Skeletal muscle tissue (tissue), 4 donors: ENCODE data around the gene KRT85. TPM values are rescaled to one million over a fixed set of nuclear protein-coding genes. Genes with fewer than 3 reads are reported as not detected.

Experiments used
- H3K27ac ChIP-seq: one replicate; pipeline ENCODE4 v1.7.0; 2013; ENCODE audit warnings: mild to moderate bottlenecking, low read depth, low read length, inconsistent platforms
- H3K27me3 ChIP-seq, 3 donors: one replicate each; pipeline ENCODE4 v1.7.0; 2013; ENCODE audit warnings: low read length in 3 of 3; ENCODE audit not compliant: control insufficient read depth in 3 of 3, insufficient read depth in 3 of 3
- H3K36me3 ChIP-seq, 3 donors: one replicate each; pipeline ENCODE4 v1.7.0; 2013; ENCODE audit warnings: low read length in 3 of 3; ENCODE audit not compliant: control insufficient read depth in 3 of 3, insufficient read depth in 3 of 3
- H3K4me1 ChIP-seq, 3 donors: one replicate each; pipeline ENCODE4 v1.7.0; 2013; ENCODE audit warnings: low read length in 3 of 3, mild to moderate bottlenecking in 3 of 3; ENCODE audit not compliant: control insufficient read depth in 3 of 3, insufficient read depth in 3 of 3
- H3K4me3 ChIP-seq, 3 donors: one replicate each; pipeline ENCODE4 v1.7.0; 2013; ENCODE audit warnings: low read length in 3 of 3
- H3K9ac ChIP-seq, 3 donors: one replicate each; pipeline ENCODE4 v1.7.0; 2013; ENCODE audit warnings: low read length in 3 of 3, mild to moderate bottlenecking in 3 of 3, moderate library complexity in 2 of 3, low read depth in 1 of 3
- H3K9me3 ChIP-seq, 3 donors: one replicate each; pipeline ENCODE4 v1.7.0; 2013; ENCODE audit warnings: low read length in 3 of 3; ENCODE audit not compliant: control insufficient read depth in 3 of 3
- total RNA-seq: library from RNA; depleted of rRNA; stranded (reverse); fragments of >200 nt; gene quantifications from one replicate; pipeline ENCODE4 v1.2.3, GENCODE V29; 2014
- donor health status: Osteomylitis.

Gene KRT85
- total RNA-seq, 1 donor from 2014 or later: 0.52 TPM

DNA sequence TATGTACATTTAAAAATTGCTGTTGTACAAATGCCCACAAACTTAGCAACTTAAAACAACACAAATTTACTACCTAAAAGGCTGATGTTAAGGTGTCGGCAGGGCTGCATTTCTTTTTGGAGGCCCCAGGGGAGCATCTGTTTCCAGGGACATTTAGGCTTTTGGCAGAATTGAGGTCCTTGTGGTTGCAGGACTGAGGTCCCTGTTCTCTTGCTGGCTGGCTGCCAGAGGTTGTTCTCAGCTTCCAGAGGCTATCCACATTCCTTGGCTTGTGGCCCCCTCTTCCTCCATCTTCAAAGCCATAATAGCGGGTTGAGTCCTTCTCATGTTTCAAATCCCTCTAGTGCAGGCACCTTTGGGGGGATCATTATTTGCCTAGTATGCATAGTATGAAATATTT, 23.7 kb downstream of the KRT85 start:
- Histone ChIP-seq H3K36me3 (no peaks in the 10 kb centered on the region), H3K4me3 (no peak overlapping the region), H3K27ac (no peak overlapping the region), H3K9ac (no peak overlapping the region), H3K4me1 (no peaks in the 10 kb centered on the region), H3K27me3 (peaks cover under 1 to 10% (median 9%) of the 10 kb centered on the region in 3 donors), H3K9me3 (peaks cover 11 to 19% (median 16%) of the 10 kb centered on the region in 3 donors)

DNA sequence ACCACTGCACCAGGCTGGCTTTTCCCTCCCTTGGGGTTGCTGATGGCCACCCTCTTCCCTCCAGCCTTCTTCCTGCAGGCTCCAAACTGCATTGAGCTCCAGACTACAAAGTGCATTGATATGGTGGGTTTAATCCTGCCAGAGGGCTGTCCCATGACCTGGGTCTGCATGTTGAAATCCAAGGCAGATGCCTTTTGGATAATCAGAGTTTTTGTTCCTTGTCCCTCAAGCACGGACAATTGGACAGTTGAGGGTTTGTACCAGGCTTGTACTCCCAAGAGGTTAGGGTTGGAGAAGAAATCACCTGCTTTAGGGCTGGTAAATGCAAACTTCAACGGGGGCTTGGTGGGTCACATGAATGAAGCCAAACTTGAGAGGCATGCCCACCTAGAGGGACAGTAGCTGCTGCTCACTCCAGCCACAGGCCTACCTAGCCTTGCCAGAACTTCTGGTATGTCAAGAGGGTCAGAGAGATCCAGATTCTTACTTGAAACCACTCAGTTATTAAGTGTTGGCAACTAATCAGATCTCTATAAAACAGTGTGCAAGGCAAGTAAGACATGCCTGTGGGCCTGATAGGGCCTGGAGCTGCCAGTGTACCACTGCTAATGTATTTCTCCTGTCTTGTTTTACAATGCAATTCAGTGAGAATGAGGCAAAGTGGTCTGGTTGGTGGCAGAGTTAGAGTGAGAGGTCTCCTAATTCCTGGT, 24.3 kb downstream of the KRT85 start:
- Histone ChIP-seq H3K4me3 (no peak overlapping the region), H3K4me1 (no peaks in the 10 kb centered on the region), H3K36me3 (no peaks in the 10 kb centered on the region), H3K9ac (no peak overlapping the region), H3K27me3 (peaks cover 7 to 10% (median 9%) of the 10 kb centered on the region in 3 donors), H3K9me3 (peaks cover 11 to 19% (median 16%) of the 10 kb centered on the region in 3 donors), H3K27ac (no peak overlapping the region)

DNA sequence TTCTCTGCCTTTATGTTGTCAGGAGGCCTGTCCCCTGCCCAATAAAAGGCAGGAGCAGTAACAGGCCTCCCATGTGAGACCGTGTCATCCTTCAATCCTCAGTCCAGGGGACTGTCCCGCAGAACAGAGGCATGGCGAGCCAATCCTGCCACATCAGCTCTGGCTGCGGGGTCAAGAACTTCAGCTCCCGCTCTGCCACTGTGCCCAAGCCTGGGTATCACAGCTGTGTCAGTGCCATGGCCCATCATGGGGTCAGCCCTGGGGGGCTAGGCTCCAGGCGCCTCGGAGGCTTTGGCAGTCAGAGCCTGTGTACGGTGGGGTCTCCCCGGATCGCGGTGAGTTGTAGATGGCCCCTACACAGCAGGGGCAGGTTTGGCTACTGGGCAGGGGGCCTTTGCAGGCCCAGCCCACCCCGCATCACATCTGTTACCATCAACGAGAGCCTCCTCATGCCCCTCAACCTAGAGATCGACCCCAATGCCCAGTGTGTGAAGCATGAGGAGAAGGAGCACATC, 26.2 kb downstream of the KRT85 start:
- H3K27me3 ChIP-seq: peaks cover 7 to 10% (median 9%) of the 10 kb centered on the region in 3 donors
- H3K27ac ChIP-seq: no peak overlapping the region
- H3K9me3 ChIP-seq: peaks cover 11 to 19% (median 16%) of the 10 kb centered on the region in 3 donors
- no peak overlapping the region for H3K4me3 ChIP-seq
- no peaks in the 10 kb centered on the region for H3K4me1 ChIP-seq
- no peaks in the 10 kb centered on the region for H3K36me3 ChIP-seq
- no peak overlapping the region for H3K9ac ChIP-seq

- H3K4me3 ChIP-seq: no peak overlapping the region
- H3K27ac ChIP-seq: no peak overlapping the region
- H3K4me1 ChIP-seq: no peaks in the 10 kb centered on the region
- no peak overlapping the region for H3K9ac ChIP-seq
- peaks cover 7 to 12% (median 10%) of the 10 kb centered on the region in 3 donors for H3K27me3 ChIP-seq
- no peaks in the 10 kb centered on the region for H3K36me3 ChIP-seq
- H3K9me3 ChIP-seq: peaks cover 7 to 13% (median 8%) of the 10 kb centered on the region in 3 donors
Measured at GRCh38 chr12:52338241-52338960, 28.9 kb downstream of the KRT85 start.

DNA sequence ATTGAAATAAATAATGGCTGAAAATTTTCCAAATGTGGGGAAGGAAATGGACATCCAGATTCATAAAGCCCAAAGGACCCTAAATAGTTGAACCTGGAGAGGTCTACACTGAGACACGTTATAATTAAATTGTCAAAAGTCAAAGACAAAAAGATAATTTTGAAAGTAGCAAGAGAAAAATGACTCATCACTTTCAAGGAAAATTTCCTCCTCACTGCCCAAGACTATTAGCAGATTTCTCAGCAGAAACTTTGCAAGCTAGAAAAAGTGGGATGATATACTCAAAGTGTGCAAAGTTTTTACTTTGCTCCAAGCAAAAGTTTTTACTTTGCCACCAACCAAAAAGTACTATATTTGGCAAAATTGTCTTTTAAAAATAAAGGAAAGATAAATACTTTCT, 30.2 kb downstream of the KRT85 start:
- Histone ChIP-seq H3K4me1 (no peaks in the 10 kb centered on the region), H3K27me3 (peaks cover 7 to 9% (median 8%) of the 10 kb centered on the region in 3 donors), H3K9ac (no peak overlapping the region), H3K27ac (no peak overlapping the region), H3K36me3 (no peaks in the 10 kb centered on the region), H3K4me3 (no peak overlapping the region), H3K9me3 (peaks cover 0 to 5% (median 0%) of the 10 kb centered on the region in 3 donors)

DNA sequence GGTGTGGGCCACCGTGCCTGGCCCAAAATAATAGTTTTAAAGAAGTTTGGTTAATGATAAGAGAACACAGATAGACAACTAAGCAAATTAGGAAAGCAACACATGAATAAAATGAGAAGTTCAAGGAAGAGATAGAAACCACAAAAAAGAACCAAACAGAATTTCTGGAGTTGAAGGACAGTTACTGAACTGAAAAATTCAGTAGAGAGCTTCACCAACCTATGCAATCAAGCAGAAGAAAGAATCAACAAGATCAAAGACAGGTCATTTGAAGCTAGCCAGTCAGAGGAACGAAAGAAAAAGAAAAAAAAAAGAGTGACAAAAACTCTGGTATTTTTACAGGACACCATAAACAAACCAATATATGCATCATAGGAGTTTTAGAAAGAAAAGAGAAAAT, 30.6 kb downstream of the KRT85 start:
- no peaks in the 10 kb centered on the region for H3K4me1 ChIP-seq
- no peak overlapping the region for H3K27ac ChIP-seq
- H3K9ac ChIP-seq: no peak overlapping the region
- H3K36me3 ChIP-seq: no peaks in the 10 kb centered on the region
- peaks cover 4 to 9% (median 7%) of the 10 kb centered on the region in 3 donors for H3K27me3 ChIP-seq
- no peak overlapping the region for H3K4me3 ChIP-seq
- peaks cover 0 to 5% (median 0%) of the 10 kb centered on the region in 3 donors for H3K9me3 ChIP-seq

GRCh38 chr12:52335598-52336262, 31.6 kb downstream of the KRT85 start:
- Histone ChIP-seq H3K9ac (no peak overlapping the region), H3K9me3 (peaks cover 0 to 2% (median 0%) of the 10 kb centered on the region in 3 donors), H3K4me1 (no peaks in the 10 kb centered on the region), H3K27ac (no peak overlapping the region), H3K4me3 (no peak overlapping the region), H3K36me3 (no peaks in the 10 kb centered on the region), H3K27me3 (peaks cover 3 to 9% (median 7%) of the 10 kb centered on the region in 3 donors)

DNA sequence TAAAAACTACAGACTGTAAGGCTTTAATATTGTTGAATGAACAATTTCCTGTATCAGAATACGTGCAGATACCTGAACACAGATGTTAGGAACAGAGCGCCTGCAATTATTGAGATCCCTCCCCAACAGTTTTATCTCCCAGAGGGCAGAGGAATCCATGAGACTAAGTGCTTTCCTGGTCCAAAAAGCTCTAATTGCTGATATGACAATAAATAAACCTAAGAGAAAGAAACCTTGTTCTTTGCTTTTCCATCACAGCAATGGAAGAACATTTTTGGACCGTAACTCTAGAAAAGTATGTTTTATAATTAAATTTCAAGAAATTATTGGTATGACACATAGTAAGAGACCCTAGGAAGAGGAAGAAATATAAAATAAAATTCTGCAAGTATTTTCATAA, 33.1 kb downstream of the KRT85 start:
- H3K4me1 ChIP-seq: no peaks in the 10 kb centered on the region
- no peak overlapping the region for H3K9ac ChIP-seq

GRCh38 chr12:52333321-52333720, 34.0 kb downstream of the KRT85 start:
- H3K4me1 ChIP-seq: no peaks in the 10 kb centered on the region
- H3K27ac ChIP-seq: no peak overlapping the region
- peaks cover 4 to 8% (median 5%) of the 10 kb centered on the region in 3 donors for H3K27me3 ChIP-seq
- no peak overlapping the region for H3K4me3 ChIP-seq
- no peaks in the 10 kb centered on the region for H3K36me3 ChIP-seq
- H3K9ac ChIP-seq: no peak overlapping the region
- H3K9me3 ChIP-seq: peaks cover 0 to 2% (median 0%) of the 10 kb centered on the region in 3 donors

More for the DNA sequence above, 33.1 kb downstream of the KRT85 start:
- Histone ChIP-seq H3K9me3 (peaks cover 0 to 2% (median 0%) of the 10 kb centered on the region in 3 donors), H3K27ac (no peak overlapping the region), H3K36me3 (no peaks in the 10 kb centered on the region), H3K4me3 (no peak overlapping the region), H3K27me3 (peaks cover 5 to 7% (median 7%) of the 10 kb centered on the region in 3 donors)
